GM18499 (cell line): ENCODE results near the gene NR2C2AP.

ENCODE experiments used
- ATAC-seq: cut with Tn5 transposase; IDR thresholded peaks from one replicate; pipeline ENCODE4 v1.9.1; 2021; ENCODE audit warnings: moderate number of reproducible peaks; ENCODE audit not compliant: insufficient read depth, unreplicated experiment

The NR2C2AP gene

DNA sequence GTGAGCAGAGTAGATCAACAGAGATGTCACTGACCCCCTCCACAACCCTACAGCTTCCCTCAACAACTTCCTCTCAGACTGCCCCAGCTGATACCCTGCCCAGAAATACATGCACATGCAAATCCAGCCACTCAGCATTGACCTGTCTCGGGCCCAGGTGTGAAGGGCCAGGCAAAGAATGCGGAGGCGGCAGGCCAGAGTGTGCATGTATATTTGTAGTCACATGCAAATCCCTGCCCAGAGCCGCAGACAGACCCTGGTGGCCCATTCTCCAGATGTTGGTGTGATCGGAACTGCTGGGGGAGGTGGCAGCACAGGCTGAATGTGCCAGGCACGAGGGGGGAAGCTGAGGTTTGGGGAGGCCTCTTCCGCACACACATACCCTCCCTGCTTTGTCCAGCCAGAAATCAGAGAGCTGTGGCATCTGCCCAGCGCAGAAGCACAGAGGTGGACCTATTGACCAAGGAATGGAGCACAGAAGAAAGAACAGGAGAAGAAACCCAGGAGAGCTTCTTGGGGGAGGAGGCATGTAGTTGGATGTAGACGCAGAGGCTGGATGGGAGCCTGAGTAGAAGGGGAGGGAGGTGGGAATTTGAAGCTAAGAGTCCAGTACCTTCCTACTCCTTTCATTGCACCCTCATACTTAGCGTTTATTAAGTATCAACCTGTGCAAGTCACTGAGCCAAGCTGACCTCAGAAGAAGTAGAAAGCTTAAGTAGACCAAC lies 47.6 kb downstream of the NR2C2AP start:
- ATAC-seq: peak; percentile 56

- no peak for ATAC-seq
These were observed 48.3 kb downstream of the NR2C2AP start for GRCh38 chr19:19154768-19155494.

GRCh38 chr19:19152668-19153384 lies 50.4 kb downstream of the NR2C2AP start:
- ATAC-seq: no peak

DNA sequence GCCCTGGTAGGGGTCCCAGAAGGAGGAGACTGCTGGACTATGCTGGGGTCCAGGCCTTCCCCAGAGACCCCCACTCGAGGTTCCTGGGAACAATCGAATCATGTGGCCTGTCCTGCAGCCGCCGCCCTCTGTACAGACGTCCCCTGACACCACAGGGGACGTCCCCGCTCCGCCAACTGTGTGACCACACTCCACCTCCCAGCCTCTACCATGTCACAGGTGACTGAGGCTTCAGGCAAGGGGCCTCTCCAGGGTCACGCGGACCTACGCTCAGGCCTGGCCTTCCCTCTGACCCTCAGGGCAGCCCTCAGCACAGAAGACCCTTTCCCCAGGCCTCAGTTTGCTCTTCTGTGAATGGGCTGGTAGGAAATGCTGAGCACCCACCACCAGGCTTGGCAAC lies 51.8 kb downstream of the NR2C2AP start:
- ATAC-seq: no peak
